Nephron progenitor cell (in vitro differentiated cells): ENCODE data around the gene LRRC23.

ENCODE experiments used
- DNase-seq: peaks from one replicate; pipeline ENCODE4 v3.0.0; 2021
- H3K27ac Mint-ChIP-seq: 2 replicates; pipeline ENCODE4 v1.8.0; 2021; ENCODE audit warnings: mild to moderate bottlenecking, moderate library complexity, mixed read lengths
- H3K27me3 Mint-ChIP-seq: 2 replicates; pipeline ENCODE4 v1.8.0; 2021; ENCODE audit warnings: mild to moderate bottlenecking, low read depth, mixed read lengths; ENCODE audit not compliant: poor library complexity
- H3K36me3 Mint-ChIP-seq: 2 replicates; pipeline ENCODE4 v1.8.0; 2021; ENCODE audit warnings: low read depth, mixed read lengths
- H3K4me1 Mint-ChIP-seq: 2 replicates; pipeline ENCODE4 v1.8.0; 2021; ENCODE audit warnings: mixed read lengths
- H3K4me3 Mint-ChIP-seq: 2 replicates; pipeline ENCODE4 v1.8.0; 2021; ENCODE audit warnings: mild to moderate bottlenecking, moderate library complexity, mixed read lengths
- H3K9me3 Mint-ChIP-seq: 2 replicates; pipeline ENCODE4 v1.8.0; 2021; ENCODE audit warnings: mild to moderate bottlenecking, moderate library complexity, mixed read lengths
- CTCF ChIP-seq: fragments of 200-600 bp; sonication (generic); IDR thresholded peaks from 2 replicates; pipeline ENCODE4 v1.5.0; 2021; ENCODE audit warnings: antibody characterized with exemption

LRRC23 gene

GRCh38 chr12:6961278-6961694, 56.7 kb downstream of the LRRC23 start:
- H3K9me3 Mint-ChIP-seq, result no peaks in the 10 kb centered on the region
- peak overlapping the region; percentile 77 for H3K4me3 Mint-ChIP-seq
- DNase-seq, result no peak
- no peak for TF ChIP-seq CTCF
- peaks cover 2% of the 10 kb centered on the region for H3K27me3 Mint-ChIP-seq
- H3K4me1 Mint-ChIP-seq, result peaks cover 60% of the 10 kb centered on the region
- peaks cover 13% of the 10 kb centered on the region for H3K36me3 Mint-ChIP-seq
- peak overlapping the region; percentile 45 for H3K27ac Mint-ChIP-seq

DNA sequence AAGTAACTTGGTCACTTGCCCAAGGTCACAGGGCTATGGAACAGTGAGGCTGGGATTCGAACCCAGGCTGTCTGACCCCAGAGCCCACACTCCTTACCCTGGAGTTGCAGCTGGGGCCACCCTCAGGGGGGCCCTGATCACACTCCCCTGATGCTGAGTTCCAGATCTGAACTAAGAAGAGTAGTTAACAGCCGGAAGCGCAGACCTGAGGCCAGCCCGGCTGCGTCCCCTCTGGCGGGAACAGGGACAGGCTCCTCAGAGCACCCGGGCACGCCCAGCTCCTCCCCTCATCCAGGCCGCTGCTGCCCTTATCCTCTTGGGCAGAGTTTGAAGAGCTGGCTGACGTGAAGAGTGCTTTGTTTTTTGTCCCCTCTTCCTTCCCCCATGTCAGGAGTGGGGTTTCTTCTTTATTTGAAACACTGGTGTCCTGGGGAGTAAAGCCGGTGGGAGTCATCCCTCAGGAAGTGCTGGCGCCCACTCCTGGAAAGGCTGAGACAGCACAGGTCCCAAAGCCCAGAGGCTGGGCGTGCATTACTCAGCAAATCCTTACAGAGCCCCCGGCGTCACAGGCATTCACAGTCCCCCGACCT, 57.2 kb downstream of the LRRC23 start:
- peaks cover 2% of the 10 kb centered on the region for H3K27me3 Mint-ChIP-seq
- peak overlapping the region; percentile 98 for H3K27ac Mint-ChIP-seq
- peak; percentile 66 for DNase-seq
- H3K9me3 Mint-ChIP-seq, result no peaks in the 10 kb centered on the region
- peak overlapping the region; percentile 77 for H3K4me3 Mint-ChIP-seq
- H3K4me1 Mint-ChIP-seq, result peaks cover 55% of the 10 kb centered on the region
- peak; percentile 52 for TF ChIP-seq CTCF
- H3K36me3 Mint-ChIP-seq, result peaks cover 17% of the 10 kb centered on the region

DNA sequence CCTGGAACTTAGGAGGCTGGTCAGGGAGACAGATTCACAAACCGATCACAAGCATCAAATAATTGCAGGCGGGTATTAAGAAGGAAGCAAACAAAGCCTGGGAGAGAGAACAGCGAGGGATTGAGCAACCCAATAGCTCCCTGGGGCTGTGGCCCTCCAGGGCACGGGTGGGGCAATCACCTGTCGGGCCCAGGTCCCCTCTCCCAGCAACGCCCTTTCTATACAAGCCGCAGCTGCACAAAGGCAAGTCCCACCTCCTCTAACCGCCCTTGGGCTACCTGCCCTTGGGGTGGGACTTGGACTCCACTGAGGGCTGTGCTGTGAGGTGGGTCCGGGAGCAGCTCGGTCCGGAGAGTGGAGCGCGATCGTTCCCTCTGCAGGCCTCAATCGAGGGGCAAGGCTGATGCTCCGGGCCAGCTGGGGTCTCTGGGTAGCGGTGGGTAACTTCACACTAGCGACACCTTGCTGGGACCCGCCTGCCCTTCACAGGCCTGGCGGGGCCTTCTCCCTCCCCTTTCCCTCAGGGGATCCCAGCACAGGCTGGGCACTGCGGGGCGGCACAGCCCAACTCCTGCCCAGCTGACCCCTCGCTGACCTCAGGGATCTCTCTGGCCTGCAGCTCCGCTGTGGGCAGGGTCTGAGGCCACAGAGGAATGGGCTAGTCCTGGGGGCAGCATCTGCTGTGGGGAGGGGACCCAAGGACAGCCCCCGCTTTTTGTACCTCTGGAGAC, 57.8 kb downstream of the LRRC23 start:
- Mint-ChIP-seq H3K4me3 (peak overlapping the region; percentile 77), H3K9me3 (no peaks in the 10 kb centered on the region), H3K27me3 (peaks cover 2% of the 10 kb centered on the region), H3K4me1 (peaks cover 49% of the 10 kb centered on the region), H3K27ac (peak overlapping the region; percentile 98), H3K36me3 (peaks cover 21% of the 10 kb centered on the region)
- no peak for DNase-seq
- no peak for TF ChIP-seq CTCF

GRCh38 chr12:6963016-6963731, 58.6 kb downstream of the LRRC23 start:
- no peak for TF ChIP-seq CTCF
- H3K27ac Mint-ChIP-seq, result no peak overlapping the region
- no peak for DNase-seq

More at GRCh38 chr12:6963016-6963731, 58.6 kb downstream of the LRRC23 start:
- no peak overlapping the region for H3K4me3 Mint-ChIP-seq
- H3K27me3 Mint-ChIP-seq, result no peaks in the 10 kb centered on the region
- H3K4me1 Mint-ChIP-seq, result peaks cover 49% of the 10 kb centered on the region
- H3K36me3 Mint-ChIP-seq, result peaks cover 28% of the 10 kb centered on the region
- H3K9me3 Mint-ChIP-seq, result no peaks in the 10 kb centered on the region
